CMK (cell line): ENCODE data around the gene TMEM184A.

Source experiments
- DNase-seq: peaks from one replicate; pipeline ENCODE4 v3.0.0-alpha.2; 2010; ENCODE audit warnings: low read depth

Gene TMEM184A

DNA sequence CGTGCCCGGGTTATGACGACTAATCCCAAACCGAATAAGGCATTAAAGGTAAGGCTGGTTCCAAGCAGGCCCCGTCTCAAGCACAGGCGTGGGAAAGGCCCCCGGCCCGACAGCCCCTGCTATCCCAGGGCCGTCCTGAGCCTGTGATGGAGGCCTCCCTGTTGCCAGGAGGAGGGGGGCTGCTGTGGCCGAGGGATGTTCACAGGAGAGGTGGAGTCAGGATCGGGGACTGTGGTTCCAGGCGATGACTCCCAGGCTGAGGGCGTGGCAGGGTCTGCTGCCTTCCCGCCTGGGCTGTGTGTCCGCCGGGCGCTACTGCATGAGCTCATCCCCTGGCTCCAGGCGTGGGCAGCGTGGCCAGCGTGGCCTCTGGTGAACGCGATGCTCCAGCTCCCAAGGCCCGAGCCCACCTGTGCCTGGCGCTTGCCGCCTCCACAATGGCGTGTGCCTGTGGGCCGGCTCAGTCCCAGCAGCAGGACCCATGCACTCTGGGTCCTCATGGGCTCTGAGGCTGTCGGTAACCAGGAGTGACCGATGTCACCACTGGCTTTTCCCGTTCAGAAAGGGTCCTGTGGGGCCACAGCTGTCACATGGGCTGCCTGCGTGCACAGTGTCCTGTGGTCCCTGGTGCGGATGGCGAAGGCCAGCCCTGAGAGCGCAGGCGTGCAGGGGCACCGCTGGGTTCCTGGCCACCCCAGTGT lies 16.7 kb downstream of the TMEM184A start:
- no peak for DNase-seq

DNA sequence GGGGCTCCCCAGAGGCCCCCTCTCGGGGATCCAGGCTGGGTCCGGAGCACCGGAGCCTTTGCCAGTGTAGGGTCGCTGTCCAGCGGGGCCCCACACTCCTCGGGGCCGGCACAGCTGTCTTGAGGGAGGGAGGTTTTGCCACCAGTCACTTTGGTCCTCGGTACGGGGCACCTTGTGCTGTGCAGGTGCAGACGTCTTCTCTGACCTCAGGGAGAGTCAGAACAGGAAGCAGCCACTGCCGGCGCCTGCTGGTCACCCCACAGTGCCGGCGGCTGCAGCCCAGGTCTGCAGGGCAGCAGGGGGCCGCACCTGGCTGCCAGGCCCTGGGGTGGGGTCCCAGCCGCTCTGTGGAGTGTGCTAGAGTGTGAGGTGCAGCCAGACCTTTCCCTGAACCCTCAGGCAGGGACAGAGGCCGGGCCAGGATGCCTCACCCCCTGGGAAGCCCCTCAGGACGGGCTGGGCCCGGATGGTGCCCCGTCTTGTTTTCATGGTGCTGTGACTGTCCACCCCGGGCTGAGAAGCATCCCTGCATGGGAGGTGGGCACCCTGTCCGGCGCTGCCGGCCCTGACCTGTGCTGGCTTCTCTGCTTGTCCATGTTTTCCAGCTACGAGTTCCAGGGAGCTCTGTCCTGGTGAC lies 17.3 kb downstream of the TMEM184A start:
- no peak for DNase-seq

GRCh38 chr7:1537535-1538412 lies 18.2 kb downstream of the TMEM184A start:
- DNase-seq, result no peak

GRCh38 chr7:1536743-1537534 lies 19.1 kb downstream of the TMEM184A start:
- no peak for DNase-seq

DNA sequence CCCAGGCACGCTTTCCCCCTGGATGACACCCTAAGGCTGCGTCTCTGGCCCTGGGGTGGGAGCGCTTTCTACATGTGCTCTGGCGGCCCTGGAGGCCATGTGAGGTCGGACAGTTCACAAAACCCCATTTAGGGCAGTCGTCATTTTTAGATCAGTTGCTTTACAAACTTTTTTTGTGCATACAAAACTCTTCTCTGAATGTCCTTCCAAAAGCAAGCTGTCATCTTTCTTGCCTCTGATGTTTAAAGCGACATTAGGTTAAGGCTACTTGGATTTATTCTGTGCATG lies 19.6 kb downstream of the TMEM184A start:
- no peak for DNase-seq

- no peak for DNase-seq
Observed at GRCh38 chr7:1535701-1536454, 20.1 kb downstream of the TMEM184A start.

GRCh38 chr7:1535100-1535458 lies 20.9 kb downstream of the TMEM184A start:
- no peak for DNase-seq

GRCh38 chr7:1534330-1535099 lies 21.5 kb downstream of the TMEM184A start:
- DNase-seq, result no peak

GRCh38 chr7:1533547-1534329 lies 22.3 kb downstream of the TMEM184A start:
- no peak for DNase-seq

- DNase-seq, result no peak
Observed at GRCh38 chr7:1533255-1533546, 22.8 kb downstream of the TMEM184A start.

GRCh38 chr7:1532456-1533254 lies 23.4 kb downstream of the TMEM184A start:
- DNase-seq, result no peak

- DNase-seq, result no peak
Observed at GRCh38 chr7:1531979-1532455, 24.0 kb downstream of the TMEM184A start.

DNA sequence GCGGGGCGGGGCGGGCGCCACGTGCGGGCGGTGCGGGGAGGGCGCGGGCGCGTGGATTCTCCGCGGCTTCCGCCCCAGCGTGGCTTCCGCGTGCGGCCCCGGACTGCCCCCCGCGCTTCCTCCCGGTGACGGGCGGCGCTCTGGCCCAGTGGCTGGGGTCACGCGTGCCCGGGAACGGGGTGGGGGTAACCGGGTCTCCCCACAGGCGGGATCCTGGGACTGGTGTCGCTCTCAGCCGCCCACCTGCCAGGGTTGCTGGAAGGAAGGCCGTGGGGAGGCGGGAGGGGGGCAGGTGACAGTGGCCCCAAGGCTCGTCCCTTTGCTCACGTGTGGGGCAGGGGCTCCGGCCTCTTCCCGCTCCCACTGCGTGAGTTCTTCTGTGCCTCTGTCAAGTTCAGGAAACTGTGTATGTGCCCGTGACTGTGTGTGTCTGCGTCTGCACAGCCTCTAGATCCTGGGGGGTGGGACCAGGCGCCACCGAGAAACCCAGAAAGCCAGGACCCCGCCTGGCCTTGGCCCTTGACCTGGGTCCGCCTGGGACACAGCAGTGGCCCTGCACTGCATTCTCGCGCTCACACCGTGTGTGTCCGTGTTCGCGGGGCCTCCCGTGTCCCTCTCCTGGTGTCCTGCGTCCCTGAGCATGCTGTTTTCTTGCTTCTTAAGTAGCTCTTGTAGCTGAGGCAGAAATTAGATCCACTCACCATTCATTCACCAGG lies 24.6 kb downstream of the TMEM184A start:
- DNase-seq, result no peak

DNA sequence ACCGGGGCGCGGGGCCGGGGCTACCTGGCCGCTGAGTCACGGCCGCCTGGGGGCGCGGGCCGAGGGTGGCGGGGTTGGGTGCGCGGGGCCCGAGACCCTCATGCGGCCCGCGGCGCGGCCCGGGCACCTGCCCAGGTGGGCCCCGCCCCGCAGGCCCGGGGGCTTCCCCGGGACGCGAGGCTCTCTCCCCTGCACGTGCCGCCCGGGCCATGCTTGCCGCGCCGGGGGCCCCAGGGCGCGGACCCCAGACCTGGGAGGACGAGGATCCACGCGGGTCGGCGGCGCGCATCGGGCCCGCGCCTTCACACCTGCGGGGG lies 25.1 kb downstream of the TMEM184A start:
- no peak for DNase-seq

- DNase-seq, result no peak
Observed at GRCh38 chr7:1529383-1530116, 26.5 kb downstream of the TMEM184A start.

GRCh38 chr7:1526271-1526754 lies 29.7 kb downstream of the TMEM184A start:
- DNase-seq, result no peak

DNA sequence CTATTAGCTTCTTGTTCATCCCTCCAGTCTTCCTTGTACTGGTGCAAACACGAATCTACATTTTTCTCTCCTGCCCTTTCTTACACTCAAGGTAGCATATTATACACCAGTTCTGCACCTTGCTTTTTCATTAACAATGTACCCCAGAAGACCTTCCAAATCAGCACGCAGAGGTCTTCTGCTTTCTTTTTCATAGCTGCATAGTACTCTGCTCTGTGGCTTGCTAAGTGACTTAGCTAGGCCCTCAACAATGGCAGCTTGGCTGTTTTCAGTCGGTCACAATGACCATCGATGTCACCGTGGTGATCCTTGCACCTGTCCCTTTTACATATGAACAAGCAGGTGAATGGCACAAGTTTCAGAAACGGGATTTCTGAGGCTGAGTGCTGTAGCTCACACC lies 30.6 kb downstream of the TMEM184A start:
- no peak for DNase-seq

GRCh38 chr7:1523844-1524243 lies 32.2 kb downstream of the TMEM184A start:
- DNase-seq, result no peak
